AG04449 (cell line): ENCODE data around the gene CACNG7.

Source experiments
- CTCF ChIA-PET: fragments of 350-600 bp; formaldehyde crosslinking; extraction: SDS; loops from one replicate; lab custom pipeline; 2021; ENCODE audit warnings: antibody characterized with exemption; lab: Yijun Ruan, JAX
- POLR2A ChIA-PET: fragments of 400-600, 350-600 bp; formaldehyde crosslinking; extraction: SDS; loops from one replicate; lab custom pipeline; 2020; ENCODE audit warnings: antibody characterized with exemption, inconsistent platforms; lab: Yijun Ruan, JAX
- DNase-seq: peaks from one replicate; pipeline ENCODE4 v3.0.0-alpha.2; 2010; ENCODE audit warnings: low read depth, low spot score
- H3K4me3 ChIP-seq: 2 replicates; pipeline ENCODE4 v1.5.1; 2011; ENCODE audit warnings: low read depth, mild to moderate bottlenecking, control low read depth, low read length
- CTCF ChIP-seq: IDR thresholded peaks from one replicate; pipeline ENCODE4 v1.5.1; 2011; ENCODE audit warnings: mild to moderate bottlenecking, moderate library complexity, low read length, control low read depth, inconsistent platforms; ENCODE audit not compliant: insufficient read depth; ENCODE audit errors: missing control alignments

Gene CACNG7

GRCh38 chr19:53910170-53910518 is 1.1 kb downstream of the CACNG7 start:
- no peak overlapping the region for H3K4me3 ChIP-seq
- TF ChIP-seq CTCF, result no peak
- ChIA-PET POLR2A (no interaction called here), CTCF (no interaction called here)
- DNase-seq, result no peak

- no peak overlapping the region for H3K4me3 ChIP-seq
- DNase-seq, result no peak
- ChIA-PET CTCF (no interaction called here), POLR2A (no interaction called here)
- TF ChIP-seq CTCF, result no peak
Observed at GRCh38 chr19:53912653-53913052, 3.6 kb downstream of the CACNG7 start.

GRCh38 chr19:53915000-53915399 is 5.9 kb downstream of the CACNG7 start:
- POLR2A ChIA-PET, result no interaction called here
- CTCF ChIA-PET, result no interaction called here
- no peak overlapping the region for H3K4me3 ChIP-seq
- TF ChIP-seq CTCF, result no peak
- no peak for DNase-seq

GRCh38 chr19:53916004-53916403 is 6.9 kb downstream of the CACNG7 start:
- ChIA-PET CTCF (no interaction called here), POLR2A (no interaction called here)
- TF ChIP-seq CTCF, result no peak
- no peak for DNase-seq
- no peak overlapping the region for H3K4me3 ChIP-seq

GRCh38 chr19:53917356-53917755 is 8.3 kb downstream of the CACNG7 start:
- DNase-seq, result no peak
- CTCF ChIA-PET, result interaction anchor here (2.7 kb wide), 1 partner anchor 10 kb away, joined by 10 read pairs; no protein-coding TSS in a partner anchor
- POLR2A ChIA-PET, result no interaction called here
- H3K4me3 ChIP-seq, result no peak overlapping the region
- TF ChIP-seq CTCF, result no peak

GRCh38 chr19:53927739-53928138 is 18.7 kb downstream of the CACNG7 start:
- DNase-seq, result no peak
- no peak overlapping the region for H3K4me3 ChIP-seq
- TF ChIP-seq CTCF, result no peak
- ChIA-PET CTCF (interaction anchor here (1.0 kb wide), 1 partner anchor 97 kb away, joined by 3 read pairs; no protein-coding TSS in a partner anchor), POLR2A (no interaction called here)
